Measurements from ENCODE around the gene CABS1. TPM values are rescaled to one million over a fixed set of nuclear protein-coding genes. Genes with fewer than 3 reads are reported as not detected.

Gene CABS1
- polyA plus RNA-seq, 3 donors, result not detected

GRCh38 chr4:70313736-70314135 lies 21.0 kb upstream of the CABS1 start:
- no peak overlapping the region for H3K9ac ChIP-seq (ENCODE audit: insufficient read depth, low read length, poor library complexity, severe bottlenecking)
- H3K79me2 ChIP-seq (ENCODE audit: insufficient read depth, low read length), result no peaks in the 10 kb centered on the region
- H3K9me3 ChIP-seq (replicated peaks in 1 of 2; ENCODE audit: control insufficient read depth in 1 of 2, insufficient read depth in 1 of 2, low read length in 2 of 2), result no peaks in the 10 kb centered on the region
- peaks cover 0 to 5% (median 0%) of the 10 kb centered on the region in 7 donors for H3K9me3 Mint-ChIP-seq
- H3K4me3 ChIP-seq (replicated peaks in 1 of 3; ENCODE audit: low read depth in 2 of 3, low read length in 3 of 3), result no peak overlapping the region
- no peak for TF ChIP-seq CTCF (IDR thresholded peaks at IDR 0.05)
- no peak overlapping the region for H2AFZ ChIP-seq (ENCODE audit: insufficient read depth, low read depth, low read length, poor library complexity, severe bottlenecking)
- H3K4me1 ChIP-seq (ENCODE audit: control insufficient read depth in 1 of 2, insufficient read depth in 2 of 2, low read length in 2 of 2), result no peaks in the 10 kb centered on the region
- no peak for DNase-seq
- no peaks in the 10 kb centered on the region for H3K36me3 Mint-ChIP-seq
- no peak overlapping the region for H3K27ac Mint-ChIP-seq
- H3K4me2 ChIP-seq (replicated peaks; ENCODE audit: extremely low read depth, low read length, poor library complexity, severe bottlenecking), result no peak overlapping the region
- intact Hi-C loops (cut with micrococcal nuclease), result no loop called here
- no peaks in the 10 kb centered on the region for H3K36me3 ChIP-seq (replicated peaks in 1 of 2; ENCODE audit: control insufficient read depth in 1 of 2, insufficient read depth in 2 of 2, low read length in 2 of 2)
- H3K4me1 Mint-ChIP-seq, result no peaks in the 10 kb centered on the region
- H3K4me3 Mint-ChIP-seq, result no peak overlapping the region
- no peak overlapping the region for H3K27ac ChIP-seq (ENCODE audit: low read depth in 1 of 2, low read length in 2 of 2)
- no peaks in the 10 kb centered on the region for H3K27me3 ChIP-seq (ENCODE audit: control insufficient read depth in 2 of 2, insufficient read depth in 2 of 2, low read length in 2 of 2)
- no peaks in the 10 kb centered on the region for H4K20me1 ChIP-seq (ENCODE audit: insufficient read depth, low read length)
- no peaks in the 10 kb centered on the region for H3K27me3 Mint-ChIP-seq (ENCODE audit: low read depth in 3 of 3)

- intact Hi-C loops (cut with micrococcal nuclease), result no loop called here
- TF ChIP-seq CTCF (IDR thresholded peaks at IDR 0.05), result no peak
- H3K36me3 ChIP-seq (replicated peaks in 1 of 2; ENCODE audit: control insufficient read depth in 1 of 2, insufficient read depth in 2 of 2, low read length in 2 of 2), result no peaks in the 10 kb centered on the region
- no peak overlapping the region for H3K27ac ChIP-seq (ENCODE audit: low read depth in 1 of 2, low read length in 2 of 2)
- no peaks in the 10 kb centered on the region for H3K27me3 ChIP-seq (ENCODE audit: control insufficient read depth in 2 of 2, insufficient read depth in 2 of 2, low read length in 2 of 2)
- no peaks in the 10 kb centered on the region for H3K9me3 ChIP-seq (replicated peaks in 1 of 2; ENCODE audit: control insufficient read depth in 1 of 2, insufficient read depth in 1 of 2, low read length in 2 of 2)
- H4K20me1 ChIP-seq (ENCODE audit: insufficient read depth, low read length), result no peaks in the 10 kb centered on the region
- no peaks in the 10 kb centered on the region for H3K79me2 ChIP-seq (ENCODE audit: insufficient read depth, low read length)
- Mint-ChIP-seq H3K36me3 (no peaks in the 10 kb centered on the region), H3K4me3 (no peak overlapping the region), H3K9me3 (no peaks in the 10 kb centered on the region), H3K27ac (no peak overlapping the region), H3K4me1 (no peaks in the 10 kb centered on the region), H3K27me3 (ENCODE audit: low read depth in 3 of 3) (no peaks in the 10 kb centered on the region)
- H3K9ac ChIP-seq (ENCODE audit: insufficient read depth, low read length, poor library complexity, severe bottlenecking), result no peak overlapping the region
- H3K4me2 ChIP-seq (replicated peaks; ENCODE audit: extremely low read depth, low read length, poor library complexity, severe bottlenecking), result no peak overlapping the region
- H3K4me3 ChIP-seq (replicated peaks in 1 of 3; ENCODE audit: low read depth in 2 of 3, low read length in 3 of 3), result no peak overlapping the region
- no peaks in the 10 kb centered on the region for H3K4me1 ChIP-seq (ENCODE audit: control insufficient read depth in 1 of 2, insufficient read depth in 2 of 2, low read length in 2 of 2)
- no peak for DNase-seq
- H2AFZ ChIP-seq (ENCODE audit: insufficient read depth, low read depth, low read length, poor library complexity, severe bottlenecking), result no peak overlapping the region
- WGBS (ENCODE audit: insufficient coverage), result 83% methylated on average over 1 of the region's 1 CpG
Measured at GRCh38 chr4:70315928-70316327, 18.9 kb upstream of the CABS1 start.

Measured in CD14-positive monocyte (primary cell).